H1 (cell line): ENCODE measurements around the gene MRPL43. TPM values are rescaled to one million over a fixed set of nuclear protein-coding genes. Genes with fewer than 3 reads are reported as not detected.

Source experiments
- CTCF ChIA-PET: fragments of 300-600 bp; sonication (Branson Sonifier 250); formaldehyde crosslinking; loops from one replicate; lab custom pipeline; 2021; ENCODE audit not compliant: partially characterized antibody; lab: Charles Lee
- POLR2A ChIA-PET: fragments of 300-600 bp; sonication (Branson Sonifier 250); formaldehyde crosslinking; loops from one replicate; lab custom pipeline; 2021; ENCODE audit warnings: inconsistent platforms; ENCODE audit not compliant: partially characterized antibody; lab: Charles Lee
- DNase-seq, 2 experiments: peaks; one replicate each; pipeline versions ENCODE4 v3.0.0 to v3.0.0-alpha.2; 2010 to 2022; ENCODE audit warnings: low spot score in 2 of 2, low read depth in 1 of 2, mixed read lengths in 1 of 2
- FAIRE-seq: peaks from 2 replicates; lab custom pipeline; 2011; peaks lifted over from hg19 to GRCh38; lab: Jason Lieb, UNC
- H2AFZ ChIP-seq: 2 replicates; pipeline ENCODE4 v1.8.1; 2012; ENCODE audit warnings: low read length, inconsistent platforms
- H2AK5ac ChIP-seq: 2 replicates; pipeline ENCODE4 v1.6.1; 2013; ENCODE audit warnings: low read depth, low read length
- H2BK120ac ChIP-seq: replicated peaks from 2 replicates; pipeline ENCODE3; 2013; ENCODE audit warnings: low read depth, low read length, inconsistent platforms
- H2BK12ac ChIP-seq: 2 replicates; pipeline ENCODE4 v1.6.1; 2013; ENCODE audit warnings: low read depth, low read length
- H2BK15ac ChIP-seq: 2 replicates; pipeline ENCODE4 v1.6.1; 2013; ENCODE audit warnings: low read length
- H2BK20ac ChIP-seq: 2 replicates; pipeline ENCODE4 v1.6.1; 2013; ENCODE audit warnings: low read length
- H2BK5ac ChIP-seq: 2 replicates; pipeline ENCODE4 v1.6.1; 2013; ENCODE audit warnings: low read depth, low read length
- H3K14ac ChIP-seq: 2 replicates; pipeline ENCODE4 v1.6.1; 2013; ENCODE audit warnings: inconsistent platforms; ENCODE audit not compliant: insufficient read length
- H3K18ac ChIP-seq: 2 replicates; pipeline ENCODE4 v1.6.1; 2013; ENCODE audit warnings: low read length; ENCODE audit errors: extremely low read depth
- H3K23ac ChIP-seq: 2 replicates; pipeline ENCODE4 v1.6.1; 2013; ENCODE audit warnings: inconsistent platforms; ENCODE audit not compliant: insufficient read length
- H3K23me2 ChIP-seq: 2 replicates; pipeline ENCODE4 v1.6.1; 2013; ENCODE audit warnings: low read depth, low read length
- H3K27ac ChIP-seq: 2 replicates; pipeline ENCODE4 v1.6.1; 2011; ENCODE audit warnings: low read depth, low read length, inconsistent platforms
- H3K27me3 ChIP-seq, 4 experiments: replicated peaks in 1 of 4; 1 replicate in 1 of 4; 2 replicates in 3 of 4; pipeline versions ENCODE4 v1.6.1 to v1.8.1; 2011 to 2013; ENCODE audit warnings: low read length in 3 of 4, mild to moderate bottlenecking in 3 of 4, inconsistent platforms in 2 of 4, mixed read lengths in 2 of 4, moderate library complexity in 1 of 4; ENCODE audit not compliant: control insufficient read depth in 3 of 4, insufficient read depth in 3 of 4; ENCODE audit errors: extremely low read depth in 1 of 4
- H3K36me3 ChIP-seq, 4 experiments: 2 replicates each; pipeline versions ENCODE4 v1.6.1 to v1.8.1; 2011 to 2013; ENCODE audit warnings: mild to moderate bottlenecking in 4 of 4, low read length in 3 of 4, moderate library complexity in 2 of 4, control low read depth in 1 of 4, inconsistent platforms in 1 of 4; ENCODE audit not compliant: insufficient read depth in 4 of 4, control insufficient read depth in 2 of 4
- H3K4ac ChIP-seq: replicated peaks from 2 replicates; pipeline ENCODE3; 2013; ENCODE audit warnings: low read length, low read depth, mixed read lengths, inconsistent platforms; ENCODE audit not compliant: insufficient read length
- H3K4me1 ChIP-seq, 4 experiments: replicated peaks in 1 of 4; 1 replicate in 1 of 4; 2 replicates in 3 of 4; pipeline versions ENCODE4 v1.6.1 to v1.8.1; 2011 to 2013; ENCODE audit warnings: low read length in 3 of 4, inconsistent platforms in 2 of 4, mixed read lengths in 1 of 4; ENCODE audit not compliant: insufficient read depth in 4 of 4, control insufficient read depth in 3 of 4
- H3K4me2 ChIP-seq, 2 experiments: 2 replicates each; pipeline versions ENCODE4 v1.6.1 to v1.8.1; 2011 to 2013; ENCODE audit warnings: low read depth in 2 of 2, low read length in 2 of 2, control low read depth in 1 of 2, inconsistent platforms in 1 of 2, mild to moderate bottlenecking in 1 of 2; ENCODE audit not compliant: insufficient read depth in 1 of 2
- H3K4me3 ChIP-seq, 4 experiments: fragments of 200-600, 300-600 bp in 1 of 4; sonication (generic), shearing (Covaris generic), sonication (Bioruptor Twin) in 1 of 4; 2 replicates each; pipeline versions ENCODE4 v1.5.1 to v1.8.1; 2011 to 2016; ENCODE audit warnings: low read length in 4 of 4, low read depth in 3 of 4, control low read depth in 2 of 4, inconsistent platforms in 2 of 4, mild to moderate bottlenecking in 2 of 4, mixed read lengths in 1 of 4, moderate library complexity in 1 of 4; ENCODE audit not compliant: insufficient read depth in 2 of 4; ENCODE audit errors: extremely low read depth in 1 of 4
- H3K56ac ChIP-seq: replicated peaks from 2 replicates; pipeline ENCODE3; 2013; ENCODE audit warnings: low read depth, mild to moderate bottlenecking, mixed read lengths, low read length, inconsistent platforms; ENCODE audit not compliant: insufficient read length
- H3K79me1 ChIP-seq: 2 replicates; pipeline ENCODE4 v1.6.1; 2013; ENCODE audit warnings: low read depth, low read length, control low read depth
- H3K79me2 ChIP-seq, 2 experiments: 2 replicates each; pipeline versions ENCODE4 v1.6.1 to v1.8.1; 2012 to 2013; ENCODE audit warnings: low read length in 2 of 2, mild to moderate bottlenecking in 2 of 2, inconsistent platforms in 1 of 2; ENCODE audit not compliant: insufficient read depth in 2 of 2, control insufficient read depth in 1 of 2
- H3K9ac ChIP-seq, 4 experiments: replicated peaks in 1 of 4; 1 replicate in 1 of 4; 2 replicates in 3 of 4; pipeline versions ENCODE4 v1.6.1 to v1.8.1; 2011 to 2013; ENCODE audit warnings: low read depth in 3 of 4, low read length in 3 of 4, control low read depth in 2 of 4, mild to moderate bottlenecking in 2 of 4, moderate library complexity in 2 of 4, inconsistent platforms in 1 of 4; ENCODE audit errors: extremely low read depth in 1 of 4
- H3K9me3 ChIP-seq, 2 experiments: 2 replicates each; pipeline versions ENCODE4 v1.6.1 to v1.8.1; 2012 to 2013; ENCODE audit warnings: mild to moderate bottlenecking in 2 of 2, moderate library complexity in 2 of 2, control low read depth in 1 of 2, inconsistent platforms in 1 of 2, low read depth in 1 of 2, low read length in 1 of 2, mixed read lengths in 1 of 2; ENCODE audit not compliant: insufficient read depth in 2 of 2
- H4K20me1 ChIP-seq, 2 experiments: replicated peaks in 1 of 2; 2 replicates each; pipeline versions ENCODE3 to v1.8.1; 2011 to 2013; ENCODE audit warnings: inconsistent platforms in 2 of 2, low read length in 2 of 2, mild to moderate bottlenecking in 1 of 2; ENCODE audit not compliant: insufficient read depth in 2 of 2, control insufficient read depth in 1 of 2
- H4K5ac ChIP-seq: 2 replicates; pipeline ENCODE4 v1.6.1; 2013; ENCODE audit warnings: low read length, low read depth, mixed read lengths, inconsistent platforms; ENCODE audit not compliant: insufficient read length
- H4K8ac ChIP-seq: 2 replicates; pipeline ENCODE4 v1.8.0; 2013; ENCODE audit warnings: mild to moderate bottlenecking, moderate library complexity, low read length, inconsistent platforms; ENCODE audit not compliant: insufficient read depth; ENCODE audit errors: extremely low read depth
- H4K91ac ChIP-seq: replicated peaks from 2 replicates; pipeline ENCODE3; 2013; ENCODE audit warnings: low read length, mixed read lengths, inconsistent platforms; ENCODE audit not compliant: insufficient read length
- BRCA1 ChIP-seq: IDR thresholded peaks from 2 replicates; pipeline ENCODE4 v1.6.1; 2012; ENCODE audit warnings: low read depth, low read length, improper control_type of control experiment
- CTCF ChIP-seq, 3 experiments: IDR thresholded peaks; 1 replicate in 2 of 3; 2 replicates in 1 of 3; pipeline versions ENCODE4 v1.5.1 to v1.6.1; 2011; ENCODE audit warnings: low read length in 3 of 3, mild to moderate bottlenecking in 3 of 3, inconsistent platforms in 2 of 3, low read depth in 1 of 3, moderate library complexity in 1 of 3; ENCODE audit not compliant: insufficient read depth in 1 of 3; ENCODE audit errors: control extremely low read depth in 1 of 3
- JUND ChIP-seq: IDR thresholded peaks from 2 replicates; pipeline ENCODE4 v1.6.1; 2011; ENCODE audit warnings: mild to moderate bottlenecking, improper control_type of control experiment, low read length
- KDM5A ChIP-seq: fragments of 200-600 bp; IDR thresholded peaks from 2 replicates; pipeline ENCODE4 v1.7.1; 2012; ENCODE audit warnings: mild to moderate bottlenecking, low read length, inconsistent platforms, mixed read lengths
- PHF8 ChIP-seq: fragments of 200-600 bp; sonication (generic); conservative IDR thresholded peaks from 2 replicates; pipeline ENCODE4 v1.7.1; 2012; ENCODE audit warnings: low read depth, mild to moderate bottlenecking, inconsistent platforms, low read length, moderate library complexity
- POU5F1 ChIP-seq: IDR thresholded peaks from 2 replicates; pipeline ENCODE4 v1.6.1; 2011; ENCODE audit warnings: low read depth, mild to moderate bottlenecking, low read length, moderate library complexity
- RAD21 ChIP-seq, 2 experiments: IDR thresholded peaks in 1 of 2; conservative IDR thresholded peaks in 1 of 2; 2 replicates each; pipeline ENCODE4 v1.6.1; 2011; ENCODE audit warnings: low read depth in 2 of 2, low read length in 2 of 2, improper control_type of control experiment in 1 of 2, inconsistent platforms in 1 of 2, mild to moderate bottlenecking in 1 of 2, moderate library complexity in 1 of 2
- RNF2 ChIP-seq: fragments of 200-900, 300-1000 bp; sonication (generic); IDR thresholded peaks from 2 replicates; pipeline ENCODE4 v1.7.1; 2016; ENCODE audit warnings: borderline replicate concordance, low read depth, mild to moderate bottlenecking, antibody characterized with exemption, low read length; ENCODE audit not compliant: poor library complexity, severe bottlenecking; ENCODE audit errors: missing control alignments
- SUZ12 ChIP-seq: fragments of 200-600 bp; sonication (generic); IDR thresholded peaks from 2 replicates; pipeline ENCODE4 v1.6.1; 2012; ENCODE audit warnings: mild to moderate bottlenecking, inconsistent platforms, low read length, moderate library complexity, mixed read lengths
- TAF1 ChIP-seq: IDR thresholded peaks from 2 replicates; pipeline ENCODE4 v1.6.1; 2011; ENCODE audit warnings: mild to moderate bottlenecking, low read depth, low read length
- TCF12 ChIP-seq: IDR thresholded peaks from 2 replicates; pipeline ENCODE4 v1.6.1; 2011; ENCODE audit warnings: low read depth, mild to moderate bottlenecking, low read length
- WGBS, 2 experiments: shearing (Covaris generic) in 1 of 2; methylation state at CpG; one replicate each; pipeline versions ENCODE4 v1.1.6 to v1.1.7; 2013 to 2015; ENCODE audit warnings: low lambda C conversion rate in 2 of 2, mixed read lengths in 2 of 2, inconsistent platforms in 1 of 2, low coverage in 1 of 2, missing lambda C conversion rate in 1 of 2; ENCODE audit not compliant: insufficient replicate concordance in 2 of 2, insufficient coverage in 1 of 2, insufficient read length in 1 of 2; ENCODE audit errors: extremely low coverage in 1 of 2, missing lambda C conversion rate in 1 of 2; 5-methylcytosine and 5-hydroxymethylcytosine counted together
- polyA plus RNA-seq, 7 experiments: library from polyadenylated mRNA; depleted of rRNA in 3 of 7; stranded (reverse) in 5 of 7; unstranded in 2 of 7; fragments of >200 nt in 5 of 7; fragments of 200-250 nt in 2 of 7; gene quantifications; 1 replicate in 5 of 7; 2 replicates in 1 of 7; 4 replicates in 1 of 7; pipeline versions ENCODE4 v1.2.1 to v1.2.3, GENCODE V29; 2011 to 2013; ENCODE audit warnings: missing spikeins in 2 of 7, mixed read lengths in 2 of 7
- total RNA-seq: library from RNA; stranded (reverse); fragmentation: NEBNext Ultra II Directional; extraction: Animal tissue kit (Norgen Biotek cat#: 25700); gene quantifications from 2 replicates; pipeline ENCODE4 v1.2.1, GENCODE V29; 2021

The MRPL43 gene
- total and polyA plus RNA-seq, 2 of the 8 experiments (the other 6 are each of a cell fraction or from before 2014, with no cell fraction given), result 74.1 to 149 TPM

- no peak overlapping the region for H4K91ac ChIP-seq
- no peak overlapping the region for H2BK15ac ChIP-seq
- H2BK12ac ChIP-seq, result no peak overlapping the region
- no peak overlapping the region for H3K23ac ChIP-seq
- peaks cover 17 to 39% of the 10 kb centered on the region in 2 experiments for H3K79me2 ChIP-seq
- no peak overlapping the region for H3K27ac ChIP-seq
- H4K20me1 ChIP-seq, result peaks cover 0 to 12% of the 10 kb centered on the region in 2 experiments
- peaks cover 0 to 12% (median 5%) of the 10 kb centered on the region in 4 experiments; a peak in 4 of 7 replicates for H3K4me1 ChIP-seq
- H3K9ac ChIP-seq, result no peak overlapping the region
- peaks cover 9% of the 10 kb centered on the region; the same call in 1 of the 2 replicates for H3K23me2 ChIP-seq
- H2AFZ ChIP-seq, result no peak overlapping the region
- no peak overlapping the region for H4K8ac ChIP-seq
- no peak overlapping the region for H3K4me3 ChIP-seq
- no peak overlapping the region for H3K4me2 ChIP-seq
- H3K36me3 ChIP-seq, result peaks cover 6 to 29% (median 15%) of the 10 kb centered on the region in 4 experiments
- CTCF ChIA-PET, result interaction anchor here (0.7 to 26.8 kb wide), 10 partner anchors 9 to 229 kb away, joined by 3 to 464 read pairs (median 4); partner anchors contain the start of gene SEMA4G
- no peak for DNase-seq
- no peak overlapping the region for H3K56ac ChIP-seq
- POLR2A ChIA-PET, result interaction anchor here (0.6 to 1.7 kb wide), 6 partner anchors 8 to 30 kb away, joined by 3 to 7 read pairs (median 3); partner anchors contain the start of gene SEMA4G
- no peak overlapping the region for H3K18ac ChIP-seq
- FAIRE-seq, result no peak
- no peak overlapping the region for H3K14ac ChIP-seq
- no peak overlapping the region for H2BK5ac ChIP-seq
- 88% methylated on average over 5 of the region's 5 CpGs; no CpG with 5 or more reads in 1 of the 2 experiments for WGBS, 2 experiments
- H2BK120ac ChIP-seq, result no peak overlapping the region
- H3K9me3 ChIP-seq, result no peaks in the 10 kb centered on the region
- no peak overlapping the region for H3K4ac ChIP-seq
- H3K79me1 ChIP-seq, result peaks cover 15% of the 10 kb centered on the region
- no peak overlapping the region for H2AK5ac ChIP-seq
- no peak overlapping the region for H4K5ac ChIP-seq
- no peaks in the 10 kb centered on the region for H3K27me3 ChIP-seq
- H2BK20ac ChIP-seq, result no peak overlapping the region
- TF ChIP-seq TCF12 (no peak), SUZ12 (no peak), PHF8 (no peak), JUND (no peak), BRCA1 (no peak), TAF1 (no peak), POU5F1 (no peak), CTCF (IDR thresholded peaks at IDR 0.05; ENCODE audit: control extremely low read depth in 1 of 3, insufficient read depth in 1 of 3, low read depth in 1 of 3, low read length in 3 of 3) (no peak), KDM5A (no peak), RNF2 (no peak), RAD21 (IDR thresholded peaks at IDR 0.05 in 1 of 2, conservative IDR thresholded peaks at IDR 0.05 in 1 of 2; ENCODE audit: low read depth in 2 of 2, low read length in 2 of 2) (no peak)
Observed at GRCh38 chr10:100985336-100985735, 2.0 kb downstream of the MRPL43 start.
